HCT116 (cell line): ENCODE measurements around the gene FRMD3. TPM values are rescaled to one million over a fixed set of nuclear protein-coding genes. Genes with fewer than 3 reads are reported as not detected.

Experiments
- ATAC-seq: fragments of 200-7000 bp; cut with Tn5 transposase; 2 replicates; pipeline ENCODE4 v1.9.1; 2020; ENCODE audit warnings: mild to moderate bottlenecking, moderate library complexity
- BruUV-seq: library from RNA; stranded (reverse); fragments of 400-500 nt; replicated peaks from 2 replicates; lab custom pipeline; 2021; lab: Mats Ljungman, UMichigan
- CTCF ChIA-PET: fragments of 300-600 bp; sonication (Branson Sonifier 250); formaldehyde crosslinking; loops from one replicate; lab custom pipeline; 2021; ENCODE audit warnings: antibody characterized with exemption; lab: Charles Lee
- POLR2A ChIA-PET: fragments of 300-600, 350-600 bp; sonication (Branson Sonifier 250); formaldehyde crosslinking; loops from one replicate; lab custom pipeline; 2021; ENCODE audit warnings: antibody characterized with exemption; lab: Charles Lee
- RAD21 ChIA-PET, 2 experiments: fragments of 300-600 bp; sonication (Branson Sonifier 250); formaldehyde crosslinking; loops; one replicate each; lab custom pipeline; 2023; ENCODE audit warnings: low total read pairs in 2 of 2; ENCODE audit not compliant: uncharacterized antibody in 2 of 2, unreplicated experiment in 2 of 2, low non-redundant PET in 1 of 2; lab: Charles Lee
- DNase-seq: peaks from one replicate; pipeline ENCODE4 v3.0.0-alpha.2; 2010; ENCODE audit warnings: low read depth, low spot score
- H2AFZ ChIP-seq: fragments of 200-600 bp; shearing (Covaris generic), sonication (generic); 2 replicates; pipeline ENCODE4 v1.6.1; 2017; ENCODE audit warnings: low read depth, mixed run types, mixed read lengths, antibody characterized with exemption, low read length; ENCODE audit not compliant: poor library complexity, severe bottlenecking
- H3K27ac ChIP-seq: 2 replicates; pipeline ENCODE4 v1.5.1; 2012; ENCODE audit warnings: low read depth, low read length
- H3K27me3 ChIP-seq: fragments of 200-600 bp; sonication (generic); 2 replicates; pipeline ENCODE4 v1.6.1; 2016; ENCODE audit warnings: mixed run types, low read length, mixed read lengths; ENCODE audit not compliant: insufficient read depth
- H3K36me3 ChIP-seq, 2 experiments: fragments of 200-500 bp in 1 of 2; fragments of 200-600 bp in 1 of 2; sonication (Bioruptor generic) in 1 of 2; sonication (generic) in 1 of 2; 2 replicates each; pipeline versions ENCODE4 v1.5.1 to v1.6.1; 2014 to 2016; ENCODE audit warnings: low read length in 2 of 2, inconsistent platforms in 1 of 2, mixed read lengths in 1 of 2, mixed run types in 1 of 2; ENCODE audit not compliant: insufficient read depth in 2 of 2, control insufficient read depth in 1 of 2
- H3K4me1 ChIP-seq, 2 experiments: fragments of 200-600 bp in 1 of 2; sonication (generic) in 1 of 2; 2 replicates each; pipeline versions ENCODE4 v1.5.1 to v1.6.1; 2012 to 2017; ENCODE audit warnings: low read length in 2 of 2, inconsistent platforms in 1 of 2, mild to moderate bottlenecking in 1 of 2, mixed read lengths in 1 of 2, mixed run types in 1 of 2, moderate library complexity in 1 of 2; ENCODE audit not compliant: insufficient read depth in 2 of 2, control insufficient read depth in 1 of 2
- H3K4me2 ChIP-seq: fragments of 200-600 bp; sonication (generic); 2 replicates; pipeline ENCODE4 v1.6.1; 2017; ENCODE audit warnings: mixed run types, low read length, mixed read lengths
- H3K4me3 ChIP-seq, 2 experiments: fragments of 200-600 bp in 1 of 2; sonication (generic) in 1 of 2; replicated peaks in 1 of 2; 2 replicates each; pipeline ENCODE4 v1.5.1; 2011 to 2016; ENCODE audit warnings: low read length in 2 of 2, control low read depth in 1 of 2, low read depth in 1 of 2, mild to moderate bottlenecking in 1 of 2, mixed read lengths in 1 of 2, mixed run types in 1 of 2
- H3K79me2 ChIP-seq: fragments of 200-600 bp; sonication (generic); 2 replicates; pipeline ENCODE4 v1.6.1; 2017; ENCODE audit warnings: mild to moderate bottlenecking, mixed run types, low read length, moderate library complexity, mixed read lengths; ENCODE audit not compliant: insufficient read depth
- H3K9ac ChIP-seq: fragments of 200-600 bp; sonication (generic); 2 replicates; pipeline ENCODE4 v1.6.1; 2016; ENCODE audit warnings: low read length, mixed read lengths
- H3K9me2 ChIP-seq: fragments of 200-600 bp; sonication (generic), shearing (Covaris generic); 2 replicates; pipeline ENCODE4 v1.6.1; 2017; ENCODE audit warnings: mixed run types, mild to moderate bottlenecking, moderate library complexity; ENCODE audit not compliant: insufficient read depth
- H3K9me3 ChIP-seq, 2 experiments: fragments of 200-500 bp in 1 of 2; fragments of 200-600 bp in 1 of 2; sonication (Bioruptor generic) in 1 of 2; sonication (generic) in 1 of 2; 2 replicates each; pipeline ENCODE4 v1.6.1; 2014 to 2017; ENCODE audit warnings: low read length in 2 of 2, mixed read lengths in 2 of 2, inconsistent platforms in 1 of 2, low read depth in 1 of 2, mild to moderate bottlenecking in 1 of 2, mixed run types in 1 of 2, moderate library complexity in 1 of 2; ENCODE audit not compliant: control insufficient read depth in 1 of 2, insufficient read depth in 1 of 2
- H4K20me1 ChIP-seq: fragments of 200-600 bp; sonication (generic), shearing (Covaris generic); 2 replicates; pipeline ENCODE4 v1.6.1; 2017; ENCODE audit warnings: mixed run types, mild to moderate bottlenecking, moderate library complexity; ENCODE audit not compliant: insufficient read depth
- ATF3 ChIP-seq: IDR thresholded peaks from 2 replicates; pipeline ENCODE4 v1.6.1; 2012
- CTCF ChIP-seq, 3 experiments: fragments of 200-600 bp in 1 of 3; sonication (generic) in 1 of 3; IDR thresholded peaks in 2 of 3; conservative IDR thresholded peaks in 1 of 3; 2 replicates each; pipeline ENCODE4 v1.5.1; 2012 to 2017; ENCODE audit warnings: low read depth in 2 of 3, low read length in 2 of 3, antibody characterized with exemption in 1 of 3, borderline replicate concordance in 1 of 3, control low read depth in 1 of 3, mild to moderate bottlenecking in 1 of 3, mixed read lengths in 1 of 3, mixed run types in 1 of 3, moderate library complexity in 1 of 3; ENCODE audit not compliant: insufficient read depth in 1 of 3
- EGR1 ChIP-seq: IDR thresholded peaks from 2 replicates; pipeline ENCODE4 v1.6.1; 2012; ENCODE audit warnings: low read depth
- EZH2 ChIP-seq: fragments of 200-600 bp; sonication (generic); IDR thresholded peaks from 2 replicates; pipeline ENCODE4 v1.6.1; 2017; ENCODE audit warnings: antibody characterized with exemption, mixed run types
- EZH2phosphoT487 ChIP-seq: fragments of 200-600 bp; IDR thresholded peaks from 2 replicates; pipeline ENCODE4 v1.6.1; 2018; ENCODE audit warnings: antibody characterized with exemption, borderline replicate concordance
- JUND ChIP-seq: IDR thresholded peaks from 2 replicates; pipeline ENCODE4 v1.6.1; 2012
- MAX ChIP-seq: IDR thresholded peaks from 2 replicates; pipeline ENCODE4 v1.6.1; 2012
- POLR2AphosphoS5 ChIP-seq: IDR thresholded peaks from 2 replicates; pipeline ENCODE4 v1.6.1; 2011; ENCODE audit warnings: mild to moderate bottlenecking, low read depth, low read length, moderate library complexity
- RAD21 ChIP-seq: IDR thresholded peaks from 2 replicates; pipeline ENCODE4 v1.6.1; 2012; ENCODE audit warnings: low read depth, mild to moderate bottlenecking
- REST ChIP-seq: IDR thresholded peaks from 2 replicates; pipeline ENCODE4 v1.6.1; 2012; ENCODE audit warnings: low read depth
- SIN3A ChIP-seq: IDR thresholded peaks from 2 replicates; pipeline ENCODE4 v1.6.1; 2012; ENCODE audit warnings: low read depth
- SP1 ChIP-seq: IDR thresholded peaks from 2 replicates; pipeline ENCODE4 v1.6.1; 2012; ENCODE audit warnings: low read depth
- TCF7L2 ChIP-seq: IDR thresholded peaks from 2 replicates; pipeline ENCODE4 v1.7.0; 2011; ENCODE audit warnings: borderline replicate concordance, inconsistent platforms; ENCODE audit not compliant: insufficient read depth, insufficient read length; ENCODE audit errors: extremely low read depth
- intact Hi-C: fragments of 100-400 bp; cut with micrococcal nuclease; formaldehyde crosslinking; loops from 2 replicates; pipeline ENCODE4 v1.10.0; 2022
- total RNA-seq: library from RNA; stranded (reverse); gene quantifications from one replicate; pipeline ENCODE4 v1.2.1, GENCODE V29; 2021; ENCODE audit not compliant: unreplicated experiment

FRMD3 gene
- total RNA-seq, 1 experiment from 2014 or later: 0.89 TPM

GRCh38 chr9:83457005-83457404 lies 81.2 kb downstream of the FRMD3 start:
- ChIA-PET POLR2A (no interaction called here), RAD21 (no interaction called here), CTCF (no interaction called here)
- Histone ChIP-seq H3K27me3 (no peaks in the 10 kb centered on the region), H2AFZ (no peak overlapping the region), H3K9me3 (no peaks in the 10 kb centered on the region), H3K36me3 (no peaks in the 10 kb centered on the region), H3K27ac (no peak overlapping the region), H3K79me2 (no peaks in the 10 kb centered on the region), H3K9ac (no peak overlapping the region), H3K4me2 (no peak overlapping the region), H3K4me3 (no peak overlapping the region), H4K20me1 (no peaks in the 10 kb centered on the region), H3K4me1 (no peaks in the 10 kb centered on the region), H3K9me2 (no peaks in the 10 kb centered on the region)
- intact Hi-C loops: no loop called here
- TF ChIP-seq EZH2phosphoT487: no peak
- no peak for TF ChIP-seq SIN3A
- no peak for TF ChIP-seq JUND
- TF ChIP-seq SP1: no peak
- no peak for TF ChIP-seq EZH2
- TF ChIP-seq CTCF (IDR thresholded peaks at IDR 0.05 in 2 of 3, conservative IDR thresholded peaks at IDR 0.05 in 1 of 3; ENCODE audit: borderline replicate concordance in 1 of 3, insufficient read depth in 1 of 3, low read depth in 2 of 3, low read length in 2 of 3): no peak
- ATAC-seq (no peak), DNase-seq (no peak)
- BruUV-seq: no TSS peak

GRCh38 chr9:83456226-83456625 lies 82.0 kb downstream of the FRMD3 start:
- intact Hi-C loops: no loop called here
- CTCF ChIA-PET: no interaction called here
- BruUV-seq: no TSS peak
- H3K9me3 ChIP-seq: no peaks in the 10 kb centered on the region
- no peaks in the 10 kb centered on the region for H3K27me3 ChIP-seq
- H4K20me1 ChIP-seq: no peaks in the 10 kb centered on the region
- POLR2A ChIA-PET: no interaction called here
- H3K36me3 ChIP-seq: no peaks in the 10 kb centered on the region
- no peaks in the 10 kb centered on the region for H3K4me1 ChIP-seq
- no peak overlapping the region for H3K9ac ChIP-seq
- H3K79me2 ChIP-seq: no peaks in the 10 kb centered on the region
- no peak overlapping the region for H3K27ac ChIP-seq
- H3K9me2 ChIP-seq: no peaks in the 10 kb centered on the region
- H2AFZ ChIP-seq: no peak overlapping the region
- no peak for ATAC-seq
- RAD21 ChIA-PET: no interaction called here
- no peak overlapping the region for H3K4me3 ChIP-seq
- H3K4me2 ChIP-seq: no peak overlapping the region
- no peak for DNase-seq
- no peak for TF ChIP-seq JUND
- no peak for TF ChIP-seq MAX
- TF ChIP-seq POLR2AphosphoS5: no peak
- no peak for TF ChIP-seq EGR1
- TF ChIP-seq RAD21: no peak
- TF ChIP-seq REST: no peak
- no peak for TF ChIP-seq SIN3A
- TF ChIP-seq TCF7L2: no peak
- no peak for TF ChIP-seq ATF3
- no peak for TF ChIP-seq SP1
